Lung microvascular endothelial cell (primary cell): ENCODE results near the gene PAX3. TPM values are rescaled to one million over a fixed set of nuclear protein-coding genes. Genes with fewer than 3 reads are reported as not detected.

Experiments
- DNase-seq, 2 donors: peaks; one replicate each; pipeline versions ENCODE4 v3.0.0 to v3.0.0-alpha.2; 2010; ENCODE audit warnings: low read depth in 2 of 2
- total RNA-seq: library from RNA; depleted of rRNA; stranded (reverse); fragments of >200 nt; gene quantifications from 2 replicates; pipeline ENCODE4 v1.2.1, GENCODE V29; 2014

Gene PAX3
- total RNA-seq, 1 donor from 2014 or later: not detected

DNA sequence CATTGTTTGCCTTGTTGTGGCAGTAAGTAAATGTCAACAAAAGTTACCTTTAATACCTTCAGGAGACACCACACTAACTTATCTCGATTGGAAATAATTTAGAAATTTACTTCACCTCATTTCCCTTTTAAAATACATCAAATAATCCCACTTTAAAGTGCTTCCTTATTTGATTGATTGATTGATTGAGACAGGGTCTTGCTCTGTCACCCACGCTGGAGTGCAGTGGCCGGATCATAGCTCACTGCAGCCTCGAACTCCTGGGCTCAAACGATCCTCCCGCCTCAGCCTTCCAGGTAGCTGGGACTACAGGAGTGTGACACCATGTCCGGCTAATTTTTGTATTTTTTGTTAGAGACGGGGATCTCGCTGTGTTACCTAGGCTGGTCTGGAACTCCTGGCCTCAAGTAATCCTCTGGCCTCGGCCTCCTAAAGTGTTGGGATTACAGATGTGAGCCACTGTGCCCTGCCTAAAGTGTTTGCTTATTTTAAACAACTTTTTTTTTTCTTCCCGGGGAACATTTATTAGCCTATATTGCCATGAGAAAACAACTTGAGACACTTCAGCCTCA lies 12.0 kb upstream of the PAX3 start:
- no peak for DNase-seq

DNA sequence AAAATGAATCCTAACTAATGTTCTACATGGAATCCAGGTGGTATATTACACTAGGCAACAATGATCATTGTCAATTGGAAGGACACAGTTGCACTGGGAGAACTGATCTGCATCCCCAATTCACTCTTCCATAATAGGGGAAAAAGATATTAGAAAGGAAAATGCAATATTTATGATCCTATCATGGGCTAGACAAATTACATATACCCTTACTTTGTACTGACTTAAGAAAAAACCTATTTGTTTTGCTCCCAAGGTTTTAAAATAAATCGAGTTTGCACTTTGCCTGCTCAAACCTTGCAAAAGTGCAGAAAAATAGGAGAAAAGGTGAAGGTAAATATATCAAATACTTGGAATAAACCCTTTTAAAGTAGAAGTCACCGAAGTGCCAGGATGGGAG lies 11.0 kb upstream of the PAX3 start:
- no peak for DNase-seq

DNA sequence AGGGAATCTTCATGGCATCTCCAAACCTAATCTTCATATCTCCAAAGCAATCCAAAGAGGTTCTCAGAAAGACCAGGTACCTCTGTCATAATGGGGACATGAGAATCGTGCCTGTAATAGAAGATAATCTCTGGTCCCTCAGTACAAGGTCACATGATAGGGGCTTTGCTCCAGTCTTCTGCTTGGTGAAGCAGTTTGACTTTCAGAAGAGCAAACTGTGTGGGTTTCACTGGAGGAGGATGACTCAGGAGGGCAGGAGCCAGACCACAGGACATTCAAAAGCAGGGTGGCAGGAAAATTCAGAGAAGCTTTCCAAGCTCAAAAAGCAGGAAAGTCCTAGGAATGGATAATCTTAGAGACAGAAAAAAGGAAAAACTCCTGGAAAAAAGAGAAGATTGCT lies 10.6 kb upstream of the PAX3 start:
- DNase-seq: no peak

DNA sequence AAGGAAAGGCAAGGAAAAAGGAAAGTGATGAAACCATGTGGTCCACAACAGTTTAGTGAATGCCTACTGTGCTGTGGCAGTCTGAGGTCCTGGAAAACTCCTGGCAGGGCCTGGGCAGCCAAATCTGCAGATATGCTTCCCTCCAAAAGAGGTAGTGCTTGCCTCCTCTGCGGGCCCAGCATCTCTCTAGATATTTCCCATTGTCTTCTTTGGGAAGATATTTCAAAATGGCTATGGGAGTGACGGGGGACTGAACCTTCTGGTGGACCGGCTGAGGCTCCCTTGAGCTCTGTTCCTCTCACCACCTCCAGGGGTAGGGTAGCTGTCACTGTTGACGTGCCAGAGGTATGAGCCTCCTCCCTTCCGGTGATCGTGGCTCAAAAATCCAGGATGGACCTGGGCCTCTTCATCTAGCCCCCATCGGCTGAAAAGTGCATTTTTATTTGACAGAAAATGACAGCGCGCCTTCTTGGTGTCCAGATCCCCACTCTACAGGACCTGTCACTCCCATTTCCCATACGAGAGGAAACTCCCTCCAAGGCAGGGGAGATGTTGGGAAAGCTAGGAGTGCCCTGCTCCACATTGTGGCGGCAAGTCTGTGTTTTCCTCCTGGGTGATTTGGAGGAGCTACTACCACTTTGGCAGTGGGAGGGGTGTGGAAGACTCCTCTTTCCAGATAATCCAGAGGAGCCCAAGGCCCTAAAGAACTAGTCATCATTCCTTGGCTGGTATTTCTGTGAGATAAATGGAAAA lies 9.4 kb upstream of the PAX3 start:
- no peak for DNase-seq

DNA sequence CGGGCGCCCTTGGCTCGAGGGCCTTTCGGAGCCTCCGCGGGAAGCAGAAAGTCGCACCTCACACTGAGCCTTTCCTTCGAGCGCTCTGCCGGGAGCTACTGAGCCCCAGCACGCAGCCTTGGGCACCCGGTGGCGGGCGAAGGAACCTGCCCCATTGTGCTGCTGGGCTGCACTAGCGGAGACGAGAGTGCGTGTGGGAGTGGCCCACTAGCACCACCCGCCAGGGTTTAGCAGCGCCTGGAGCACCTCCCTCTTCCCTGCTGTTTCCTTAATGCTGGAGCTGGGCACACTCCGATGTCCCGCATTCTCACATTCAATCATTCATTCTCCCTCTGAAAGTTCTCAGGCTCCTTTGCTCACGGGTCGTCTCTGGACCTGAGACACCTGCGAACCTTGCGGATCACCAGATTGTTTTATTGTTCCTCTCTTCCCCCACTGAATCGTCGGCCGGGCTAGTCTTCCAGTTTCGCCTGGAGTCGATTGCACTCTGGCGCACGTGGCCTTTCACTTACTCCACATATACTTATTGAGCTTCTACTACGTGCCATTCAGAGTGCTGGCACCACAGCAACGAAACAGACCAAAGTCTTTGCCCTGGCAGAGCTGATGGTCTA lies 8.5 kb upstream of the PAX3 start:
- DNase-seq: no peak

DNA sequence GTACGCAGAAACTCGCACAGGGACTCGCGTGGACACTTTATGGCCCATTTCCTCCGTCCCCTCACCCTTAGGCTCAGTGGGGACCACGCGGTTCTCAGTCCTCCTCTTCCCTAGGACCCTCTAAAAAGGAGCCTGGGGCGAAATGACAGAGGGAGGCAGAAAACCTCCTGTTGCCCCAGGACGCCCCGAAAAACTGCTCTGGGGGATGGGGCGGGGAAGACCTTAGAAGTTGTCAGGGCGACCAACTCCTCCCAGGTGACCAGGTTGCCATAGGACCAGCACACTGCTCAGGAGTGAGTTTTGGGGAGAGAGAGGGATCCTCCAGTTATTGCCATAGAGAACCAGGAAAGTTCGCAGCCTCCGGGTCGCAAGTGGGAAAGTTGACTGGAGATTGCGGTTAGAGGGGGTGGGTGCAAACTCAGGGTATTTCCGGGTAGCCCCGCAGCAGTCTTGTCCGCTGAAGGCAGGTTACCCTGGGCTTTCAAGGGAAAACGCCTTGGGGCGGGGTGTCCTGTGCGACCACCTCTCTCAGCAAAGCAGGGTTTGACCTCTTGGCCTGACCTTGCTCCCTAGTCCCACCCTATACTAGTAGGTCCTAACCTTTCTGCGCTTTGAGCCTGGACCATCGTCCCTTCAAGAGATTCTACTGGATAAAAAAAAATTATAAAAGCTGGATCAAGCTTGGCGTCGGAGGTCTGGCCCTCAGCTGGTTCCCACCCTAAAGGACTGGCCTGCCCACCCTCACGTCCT lies 7.8 kb upstream of the PAX3 start:
- no peak for DNase-seq

DNA sequence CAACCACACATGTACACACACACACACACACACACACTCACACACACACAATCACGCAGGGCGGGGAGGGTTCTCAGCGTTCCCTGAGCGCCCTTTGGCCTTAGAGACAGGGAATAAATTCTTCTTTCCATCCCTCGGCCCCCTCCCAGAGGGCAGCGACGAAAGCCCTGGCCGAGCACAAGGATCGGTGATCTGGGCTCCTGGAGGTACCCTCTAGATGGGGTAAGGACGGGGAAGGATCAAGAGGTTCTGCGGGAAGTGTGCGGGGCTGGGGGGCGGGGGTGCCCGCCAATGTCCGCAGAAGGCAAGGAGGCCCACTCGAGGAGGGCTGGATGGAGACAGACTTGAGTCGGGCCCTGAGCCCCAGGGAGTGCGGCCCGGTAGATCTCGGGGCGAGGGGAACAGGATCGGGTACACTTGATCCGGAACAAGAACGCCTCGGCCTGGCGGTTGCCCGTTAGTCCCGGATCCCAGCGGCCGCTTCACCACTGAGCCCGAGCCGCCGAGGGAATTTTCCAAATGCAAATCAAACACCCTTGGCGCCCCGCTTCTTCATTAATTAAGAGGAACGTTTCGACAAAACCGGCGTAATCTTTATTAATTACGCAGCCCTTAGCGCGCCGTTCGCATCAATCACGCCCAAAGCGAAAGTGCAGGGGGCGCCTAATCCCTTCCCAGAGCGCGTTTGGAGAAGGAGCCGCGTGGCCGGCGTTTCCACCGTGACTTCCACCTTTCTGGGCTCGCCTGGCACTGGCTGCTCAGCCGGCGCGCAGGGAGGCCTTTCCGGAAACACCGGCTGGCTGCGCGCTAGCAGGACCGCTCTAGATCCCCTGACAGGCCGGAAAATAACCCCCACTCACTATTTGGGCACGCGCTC lies 7.0 kb upstream of the PAX3 start:
- peak; percentile 26 to 47 for DNase-seq

DNA sequence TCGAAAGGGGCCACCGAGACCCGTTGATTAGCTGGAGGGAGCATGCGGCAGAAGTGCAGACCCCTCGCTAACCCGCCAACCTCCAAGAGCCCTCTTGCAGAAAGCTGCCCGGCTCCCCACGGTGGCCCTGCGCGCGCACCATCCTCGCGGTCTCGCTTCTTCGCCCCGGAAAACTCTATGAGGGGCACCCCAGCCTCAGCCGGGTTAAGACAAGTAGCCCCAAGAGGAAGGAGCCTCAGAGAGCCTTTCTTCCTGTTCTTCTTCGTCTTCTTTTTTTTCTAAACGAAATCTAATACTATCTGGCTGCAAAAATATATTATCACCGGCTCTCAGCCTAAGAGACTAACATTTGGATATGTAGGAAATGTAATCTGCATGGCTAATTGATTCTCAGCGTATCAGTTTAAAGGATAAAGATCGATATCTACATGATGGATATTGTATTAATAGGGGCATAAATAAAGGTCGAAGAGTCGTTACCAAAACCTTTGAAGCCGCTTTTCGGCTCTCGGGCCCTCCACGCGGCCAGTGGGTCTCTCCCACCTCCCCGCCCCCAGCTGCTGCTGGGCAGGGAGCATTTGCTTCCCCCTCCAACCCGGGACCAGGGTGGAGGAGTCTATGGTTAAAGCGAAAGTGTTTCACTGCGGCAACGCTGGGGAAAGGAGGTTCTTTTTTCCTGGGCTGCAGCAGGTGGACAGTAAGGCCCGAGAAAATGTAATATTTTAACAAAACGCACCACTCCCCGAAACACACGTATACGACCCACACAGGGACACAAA lies 6.1 kb upstream of the PAX3 start:
- peak in 1 of 2 donors; percentile 16 for DNase-seq

DNA sequence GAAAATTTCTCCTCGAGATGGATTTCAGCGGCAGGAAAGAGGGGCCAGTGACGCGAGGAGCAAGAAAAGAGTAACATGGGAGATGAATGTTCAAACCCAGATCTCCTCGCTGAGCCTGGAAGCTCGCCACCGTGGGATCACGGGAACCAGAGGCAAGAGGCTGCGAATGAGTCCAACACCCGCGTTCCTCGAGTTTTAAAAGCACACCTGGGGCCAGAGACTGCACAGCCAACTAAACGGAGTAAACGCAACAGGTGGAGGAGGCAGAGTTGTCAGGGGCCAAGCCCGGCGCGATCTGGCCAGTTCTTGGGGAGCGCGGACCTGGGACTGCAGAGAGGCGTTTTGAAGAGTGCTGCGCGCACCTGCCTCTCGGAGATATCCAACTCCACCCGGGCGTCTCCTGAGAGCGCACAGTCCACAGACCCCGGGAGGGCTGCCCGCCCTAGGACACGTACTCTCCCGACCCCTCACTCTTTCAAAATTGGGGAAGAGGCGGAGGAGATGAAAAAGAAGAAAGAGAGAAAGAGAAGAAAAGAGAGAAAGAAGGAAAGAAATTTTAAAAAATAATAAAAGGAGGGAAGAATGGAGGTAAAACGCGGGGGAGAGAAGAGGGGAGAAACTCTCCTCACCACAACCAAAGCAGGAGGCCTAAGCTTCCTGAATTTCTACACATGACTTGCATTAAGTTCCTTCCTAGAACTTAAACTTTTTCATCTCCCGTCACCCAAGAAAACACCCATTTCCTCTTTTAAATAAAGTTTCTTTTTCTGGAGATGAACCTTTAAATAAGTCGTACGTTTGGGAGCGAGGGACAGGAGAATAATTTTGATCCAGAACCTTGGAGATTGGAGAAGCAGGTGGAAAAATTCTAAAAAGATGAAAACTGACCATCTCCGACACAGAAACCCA lies 5.3 kb upstream of the PAX3 start:
- DNase-seq: no peak

DNA sequence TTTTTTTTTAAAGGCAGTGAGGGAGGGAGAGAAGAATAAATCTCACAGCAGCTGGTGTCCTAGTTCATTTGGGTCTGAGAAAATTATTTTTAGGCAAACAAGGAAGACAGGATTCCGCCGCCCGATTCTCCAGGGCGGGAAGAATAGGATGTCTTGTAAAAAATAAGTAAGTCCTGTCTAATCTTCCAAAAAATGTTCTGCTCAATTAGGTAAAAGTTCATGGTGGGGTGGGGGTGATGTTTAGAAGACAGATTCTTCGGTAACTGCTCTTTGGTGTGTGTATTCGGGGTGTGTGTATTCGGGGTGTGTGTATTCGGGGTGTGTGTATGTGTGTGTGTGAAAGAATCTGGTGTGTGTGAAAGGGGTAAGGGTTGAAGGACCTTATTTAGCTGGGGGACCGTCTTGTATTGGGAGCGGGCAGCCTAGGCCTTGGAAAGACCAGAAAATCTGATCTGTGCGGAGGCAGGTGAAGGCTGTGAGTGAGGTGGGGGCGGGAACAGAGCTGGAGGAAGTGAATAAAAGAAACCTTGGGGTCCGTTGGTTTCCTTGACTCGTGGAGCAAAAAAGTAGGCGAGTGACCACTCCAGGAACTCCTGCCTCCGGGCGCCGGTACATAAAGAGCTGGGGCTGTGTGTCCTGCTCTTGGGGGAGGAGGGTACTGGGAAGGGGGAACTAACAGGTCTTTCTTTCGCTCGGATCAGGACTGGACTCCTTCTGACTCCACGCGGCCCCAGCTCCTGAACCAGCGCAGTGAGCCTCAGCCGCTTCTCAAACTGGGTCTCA lies 4.4 kb upstream of the PAX3 start:
- DNase-seq: no peak

DNA sequence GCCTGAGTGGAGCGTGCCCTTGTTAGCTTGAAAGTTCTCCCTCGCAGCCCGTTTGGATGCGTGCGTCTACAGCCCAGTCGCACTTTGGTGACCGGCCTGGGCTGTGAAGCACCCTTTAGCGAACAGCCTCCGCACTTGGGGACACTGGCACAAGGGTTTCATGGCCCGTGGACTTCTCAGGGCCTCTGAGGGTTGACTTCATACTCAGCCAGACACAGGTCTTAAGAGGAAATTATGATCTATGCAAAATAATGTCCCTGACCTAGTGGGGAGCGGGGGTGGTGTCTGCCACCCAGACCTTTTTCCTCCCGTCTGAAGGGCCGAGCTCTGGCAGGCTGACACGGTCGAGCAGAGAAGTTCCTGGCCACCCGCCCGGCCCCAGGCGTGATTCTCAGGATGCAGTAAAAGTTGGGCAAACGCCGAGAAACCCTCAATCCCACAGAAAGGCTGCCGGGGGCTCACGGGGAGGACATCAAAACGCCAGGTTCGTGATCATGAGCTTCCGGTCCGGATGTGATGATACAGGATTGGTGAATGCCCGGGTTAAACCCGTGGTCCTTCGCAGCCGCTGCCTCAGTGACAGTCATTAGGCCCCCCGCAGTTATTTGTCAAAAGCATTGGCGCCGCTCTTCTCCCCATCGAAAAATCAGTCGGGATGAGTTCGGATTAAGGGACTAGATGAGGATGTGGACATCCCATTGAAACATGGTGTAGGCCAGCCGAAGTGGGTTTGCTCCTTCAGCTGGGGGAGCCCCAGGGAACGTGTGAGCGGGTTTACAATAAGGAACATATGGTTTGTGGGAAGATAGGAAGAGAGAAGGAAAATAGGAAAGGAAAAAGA lies 3.6 kb upstream of the PAX3 start:
- DNase-seq: no peak

DNA sequence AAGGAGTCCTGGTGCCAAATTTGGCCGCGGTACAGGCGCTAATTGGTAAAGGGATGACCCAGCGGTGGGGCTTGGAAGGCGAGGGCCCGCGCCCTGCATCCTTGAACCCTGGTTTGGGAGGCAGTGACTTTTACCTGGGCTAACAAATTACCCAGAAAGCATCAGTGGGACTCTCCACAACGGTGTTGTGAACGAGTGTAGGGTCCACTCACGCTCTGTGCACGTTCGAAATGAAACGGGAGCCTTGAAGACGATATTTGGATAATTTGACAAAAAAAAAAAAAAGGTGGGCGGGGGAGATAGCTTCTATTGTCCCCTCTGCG lies 3.0 kb upstream of the PAX3 start:
- DNase-seq: no peak

DNA sequence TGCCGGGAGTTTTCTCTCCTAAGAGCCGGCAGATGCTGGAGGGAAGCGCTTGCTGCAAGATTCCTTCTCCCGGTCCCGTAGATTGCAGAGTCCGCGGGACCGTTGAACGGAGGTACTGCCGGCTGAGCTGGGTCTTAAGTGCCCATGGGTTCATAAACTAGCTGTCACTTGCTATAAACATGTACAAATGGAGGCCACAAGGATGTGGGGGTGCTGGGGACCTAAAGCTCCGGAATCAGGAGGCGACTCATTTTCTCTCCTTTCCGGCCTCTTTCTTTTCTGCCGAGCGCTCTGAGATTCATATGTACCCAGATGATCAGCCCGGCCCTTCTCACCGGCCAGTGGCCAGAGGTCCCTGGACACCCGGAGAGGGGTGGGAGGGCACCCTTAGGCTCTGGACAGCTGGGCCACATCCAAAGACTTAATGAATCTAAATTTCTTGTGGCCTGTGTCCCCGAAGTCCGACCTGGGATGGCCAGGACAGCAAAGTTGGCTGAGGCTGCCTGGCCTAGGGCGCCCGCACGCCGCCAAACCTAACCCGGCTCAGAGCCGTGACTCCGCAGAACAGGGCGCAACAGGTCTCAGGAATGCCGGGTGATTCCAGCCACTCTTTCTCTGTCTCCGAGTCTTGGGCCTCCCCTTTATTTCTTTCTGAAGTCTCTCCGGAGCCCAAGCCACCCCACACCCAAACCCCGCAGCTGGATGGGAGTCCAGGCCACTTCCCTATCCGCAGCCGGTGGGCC lies 2.4 kb upstream of the PAX3 start:
- DNase-seq: no peak

DNA sequence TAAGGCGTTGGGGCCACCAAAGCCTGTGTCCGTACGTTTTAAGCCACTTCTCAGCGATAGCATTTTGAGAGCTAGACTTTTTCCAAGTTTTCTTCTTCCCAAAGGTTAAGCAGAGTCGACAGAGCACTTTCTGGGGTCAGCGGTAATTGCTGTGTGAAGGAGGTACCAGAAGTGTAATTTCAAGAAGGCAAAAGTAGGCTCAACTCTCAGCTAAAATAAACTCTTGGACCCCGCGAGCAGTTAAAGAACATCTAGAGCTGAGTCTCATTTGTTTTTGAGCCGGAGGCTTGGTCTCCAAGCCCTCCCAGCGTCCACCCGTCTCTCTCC lies 1.9 kb upstream of the PAX3 start:
- DNase-seq: no peak

DNA sequence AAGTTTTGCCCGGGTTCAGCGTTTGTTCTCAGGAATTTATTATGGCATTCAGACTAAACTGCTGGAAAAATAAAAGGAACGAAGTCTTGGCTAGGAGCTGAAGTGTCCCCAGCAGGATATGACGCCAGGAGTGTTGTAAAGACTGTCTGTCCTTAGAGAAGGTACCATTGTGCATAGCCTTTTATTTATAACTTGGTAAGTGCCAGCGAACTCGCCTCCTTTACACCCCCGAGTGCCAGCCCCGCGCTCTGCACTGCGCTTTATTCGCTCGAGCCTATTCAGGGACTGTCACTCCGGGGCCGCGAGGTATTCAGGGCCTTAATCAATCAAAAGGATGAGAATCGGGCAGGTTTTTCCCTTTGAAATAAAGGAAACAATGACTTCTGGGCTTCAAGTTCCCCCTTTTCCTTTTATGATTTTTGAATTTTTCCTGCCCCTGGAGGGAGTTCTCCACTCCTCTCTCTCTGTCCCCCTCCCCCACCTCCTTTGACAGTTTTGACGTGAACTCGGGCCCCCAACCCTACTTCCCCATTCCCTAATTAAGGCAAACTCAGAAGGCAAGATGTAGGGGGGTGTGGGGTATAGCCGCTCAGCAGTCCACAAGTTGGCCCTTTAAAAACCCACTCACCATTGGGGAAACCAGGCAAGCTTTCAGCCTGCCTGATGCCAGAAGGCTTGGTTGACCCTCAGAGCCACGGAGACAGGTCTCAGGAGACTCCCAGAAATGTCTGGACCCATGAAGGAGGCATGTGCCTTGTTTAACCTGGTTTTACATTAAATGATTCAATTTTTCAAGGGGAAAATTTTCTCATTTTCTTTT lies 1.3 kb upstream of the PAX3 start:
- no peak for DNase-seq

DNA sequence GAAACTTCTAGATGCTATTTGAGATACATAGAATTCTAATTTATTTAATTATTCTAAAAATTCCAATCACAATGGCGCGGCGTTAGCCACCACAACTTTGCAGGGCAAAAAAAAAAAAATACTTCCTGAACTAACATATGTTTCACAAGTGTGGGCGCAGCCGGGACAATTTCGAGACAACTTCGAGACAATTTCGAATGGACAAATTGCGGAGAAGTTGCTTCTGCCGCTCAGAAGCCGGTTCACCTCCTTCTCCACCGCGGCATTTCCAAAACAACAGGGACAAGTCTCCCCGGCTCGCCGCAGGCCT lies 842 bp downstream of the PAX3 start:
- no peak for DNase-seq

DNA sequence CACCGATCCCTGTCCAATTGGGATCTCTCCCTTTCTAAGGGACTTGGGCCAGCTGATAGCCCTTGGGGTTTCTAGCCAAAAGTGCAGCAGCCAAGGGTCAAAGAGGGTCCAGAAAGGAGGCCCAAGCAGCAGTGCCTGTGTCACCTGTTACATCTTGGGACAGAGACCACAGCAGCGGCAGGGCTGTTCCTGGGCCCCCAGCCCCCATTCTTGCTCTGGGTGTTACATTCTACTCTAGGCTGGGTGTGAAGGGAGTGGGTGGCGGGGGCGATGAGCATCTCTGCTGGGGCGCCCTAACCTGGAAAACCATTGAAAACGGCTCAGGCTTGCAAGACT lies 1.2 kb downstream of the PAX3 start:
- no peak for DNase-seq
